Osteocyte (in vitro differentiated cells): ENCODE measurements around the gene CASQ1. TPM values are rescaled to one million over a fixed set of nuclear protein-coding genes. Genes with fewer than 3 reads are reported as not detected.

Source experiments
- DNase-seq: peaks from one replicate; pipeline ENCODE4 v3.0.0; 2021; ENCODE audit warnings: mixed read lengths; ENCODE audit not compliant: unreplicated experiment; ENCODE audit errors: extremely low spot score
- H3K27ac Mint-ChIP-seq: one replicate; pipeline ENCODE4 v1.8.0; 2021; ENCODE audit warnings: mild to moderate bottlenecking, mixed read lengths; ENCODE audit not compliant: unreplicated experiment
- H3K27me3 Mint-ChIP-seq: one replicate; pipeline ENCODE4 v1.8.0; 2021; ENCODE audit warnings: mixed read lengths; ENCODE audit not compliant: unreplicated experiment
- H3K36me3 Mint-ChIP-seq: one replicate; pipeline ENCODE4 v1.8.0; 2021; ENCODE audit warnings: mixed read lengths; ENCODE audit not compliant: unreplicated experiment
- H3K4me1 Mint-ChIP-seq: one replicate; pipeline ENCODE4 v1.8.0; 2021; ENCODE audit warnings: mixed read lengths; ENCODE audit not compliant: unreplicated experiment
- H3K4me3 Mint-ChIP-seq: one replicate; pipeline ENCODE4 v1.8.0; 2021; ENCODE audit warnings: mild to moderate bottlenecking, moderate library complexity, mixed read lengths; ENCODE audit not compliant: unreplicated experiment
- H3K9me3 Mint-ChIP-seq: one replicate; pipeline ENCODE4 v1.8.0; 2021; ENCODE audit warnings: mixed read lengths; ENCODE audit not compliant: unreplicated experiment
- total RNA-seq: library from RNA; stranded (reverse); gene quantifications from 2 replicates; pipeline ENCODE4 v1.2.1, GENCODE V29; 2021
- TF ChIP-seq, protein P1 (sequence below): fragments of 200-600 bp; sonication (generic); IDR thresholded peaks from 2 replicates; pipeline ENCODE4 v1.5.0; 2021; ENCODE audit warnings: antibody characterized with exemption, mild to moderate bottlenecking, moderate library complexity

Gene CASQ1
- total RNA-seq, 1 donor from 2014 or later = not detected

DNA sequence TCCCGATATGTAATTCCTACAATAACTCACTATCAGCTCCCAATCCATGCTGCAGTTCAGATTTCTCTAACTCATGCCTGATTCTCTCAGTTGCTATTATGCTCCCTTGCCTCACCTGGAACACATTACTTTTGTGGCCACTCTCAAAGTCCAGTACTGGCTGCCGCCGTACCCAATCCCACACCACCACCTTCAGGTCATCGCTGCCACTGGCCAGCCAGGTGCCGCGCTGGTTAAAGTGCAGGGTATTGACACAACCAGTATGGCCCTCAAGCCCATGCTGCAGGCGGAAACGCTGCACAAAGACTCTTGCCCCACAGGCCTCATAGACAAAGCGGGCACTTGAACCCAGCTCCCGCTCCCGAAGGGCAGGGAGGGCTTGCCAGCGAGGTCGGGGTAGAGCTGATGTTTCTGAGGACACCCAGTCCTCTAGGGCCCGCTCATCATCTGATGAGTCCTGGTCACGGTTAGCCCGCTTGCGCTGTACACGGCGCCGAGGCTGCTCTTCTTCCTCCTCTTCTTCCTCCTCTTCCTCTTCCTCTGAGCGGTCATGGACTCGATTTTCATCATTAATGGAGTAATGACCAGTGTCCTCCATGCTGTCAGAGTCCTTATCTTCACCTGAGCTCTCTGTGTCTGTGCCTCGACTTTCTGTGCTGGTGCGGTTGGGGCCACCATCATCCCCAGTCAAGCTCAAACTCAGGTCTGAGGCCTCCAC lies 49.4 kb downstream of the CASQ1 start:
- H3K4me1 Mint-ChIP-seq = peaks cover 10% of the 10 kb centered on the region
- H3K4me3 Mint-ChIP-seq = no peak overlapping the region
- no peaks in the 10 kb centered on the region for H3K9me3 Mint-ChIP-seq
- H3K36me3 Mint-ChIP-seq = peaks cover 27% of the 10 kb centered on the region
- no peak for DNase-seq
- H3K27me3 Mint-ChIP-seq = no peaks in the 10 kb centered on the region
- H3K27ac Mint-ChIP-seq = no peak overlapping the region
- TF ChIP-seq, protein P1, sequence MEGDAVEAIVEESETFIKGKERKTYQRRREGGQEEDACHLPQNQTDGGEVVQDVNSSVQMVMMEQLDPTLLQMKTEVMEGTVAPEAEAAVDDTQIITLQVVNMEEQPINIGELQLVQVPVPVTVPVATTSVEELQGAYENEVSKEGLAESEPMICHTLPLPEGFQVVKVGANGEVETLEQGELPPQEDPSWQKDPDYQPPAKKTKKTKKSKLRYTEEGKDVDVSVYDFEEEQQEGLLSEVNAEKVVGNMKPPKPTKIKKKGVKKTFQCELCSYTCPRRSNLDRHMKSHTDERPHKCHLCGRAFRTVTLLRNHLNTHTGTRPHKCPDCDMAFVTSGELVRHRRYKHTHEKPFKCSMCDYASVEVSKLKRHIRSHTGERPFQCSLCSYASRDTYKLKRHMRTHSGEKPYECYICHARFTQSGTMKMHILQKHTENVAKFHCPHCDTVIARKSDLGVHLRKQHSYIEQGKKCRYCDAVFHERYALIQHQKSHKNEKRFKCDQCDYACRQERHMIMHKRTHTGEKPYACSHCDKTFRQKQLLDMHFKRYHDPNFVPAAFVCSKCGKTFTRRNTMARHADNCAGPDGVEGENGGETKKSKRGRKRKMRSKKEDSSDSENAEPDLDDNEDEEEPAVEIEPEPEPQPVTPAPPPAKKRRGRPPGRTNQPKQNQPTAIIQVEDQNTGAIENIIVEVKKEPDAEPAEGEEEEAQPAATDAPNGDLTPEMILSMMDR = no peak

DNA sequence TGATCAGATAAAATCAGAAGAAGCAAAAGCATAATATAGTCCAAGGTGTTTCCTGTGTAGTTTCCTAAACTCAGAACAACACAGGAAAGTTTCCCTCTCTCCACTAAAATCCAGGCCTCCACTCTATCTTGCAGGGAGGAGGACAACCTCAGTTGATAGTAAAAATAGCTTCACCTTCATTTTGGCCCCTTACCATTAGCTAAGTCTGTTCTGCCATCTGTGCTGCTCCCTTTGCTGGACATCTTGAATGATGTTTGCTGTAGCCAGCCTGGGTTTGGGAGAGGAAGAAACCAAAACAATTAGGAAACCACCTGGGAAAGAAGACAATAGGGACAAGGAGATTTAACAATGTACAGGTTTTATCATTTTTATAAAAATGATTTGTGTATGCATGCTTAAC lies 53.4 kb downstream of the CASQ1 start:
- H3K4me1 Mint-ChIP-seq = peaks cover 34% of the 10 kb centered on the region
- no peaks in the 10 kb centered on the region for H3K9me3 Mint-ChIP-seq
- H3K4me3 Mint-ChIP-seq = no peak overlapping the region
- TF ChIP-seq, protein P1 = no peak
- peaks cover 20% of the 10 kb centered on the region for H3K36me3 Mint-ChIP-seq
- H3K27ac Mint-ChIP-seq = peak overlapping the region; percentile 9
- H3K27me3 Mint-ChIP-seq = no peaks in the 10 kb centered on the region
- no peak for DNase-seq

DNA sequence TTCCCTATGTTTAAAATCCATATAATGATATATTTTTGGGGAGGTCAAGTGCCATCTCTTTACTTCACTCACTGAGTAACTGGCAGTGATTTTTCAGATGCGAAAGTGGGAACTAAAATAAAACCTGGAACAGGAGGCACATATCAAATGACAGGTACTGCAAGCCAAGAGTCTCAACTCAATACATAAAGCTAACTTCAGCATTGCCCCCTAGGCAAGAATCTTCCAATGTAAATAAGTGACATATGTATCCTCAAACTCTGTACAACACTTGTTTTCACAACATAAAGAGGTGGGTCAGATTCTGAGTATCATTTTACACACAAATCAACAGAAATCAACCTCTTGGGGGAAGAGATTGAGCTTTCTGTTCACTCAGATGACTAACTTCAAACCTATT lies 53.8 kb downstream of the CASQ1 start:
- Mint-ChIP-seq H3K4me3 (no peak overlapping the region), H3K27ac (peak overlapping the region; percentile 43), H3K4me1 (peaks cover 34% of the 10 kb centered on the region), H3K9me3 (no peaks in the 10 kb centered on the region), H3K36me3 (peaks cover 16% of the 10 kb centered on the region), H3K27me3 (no peaks in the 10 kb centered on the region)
- no peak for DNase-seq
- TF ChIP-seq, protein P1 = no peak

DNA sequence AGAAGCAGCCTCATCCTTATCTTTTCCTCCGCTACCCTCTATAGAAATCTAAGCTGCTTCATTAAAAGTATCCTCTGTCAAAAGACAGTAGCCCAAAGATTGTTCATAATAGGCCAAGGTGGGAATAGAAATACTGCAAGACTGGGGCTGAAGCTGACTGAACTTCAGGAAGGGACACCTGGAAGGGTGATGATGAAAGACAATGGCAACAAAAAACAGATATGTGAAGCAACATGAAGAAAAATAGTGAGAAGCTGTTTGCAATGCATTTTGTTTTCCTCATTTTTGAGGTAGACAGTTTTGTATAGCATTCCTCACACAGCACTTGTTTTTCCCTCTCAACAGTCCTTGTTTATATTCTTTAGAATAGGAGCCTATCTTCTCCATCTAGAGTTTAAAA lies 55.1 kb downstream of the CASQ1 start:
- no peak for DNase-seq
- Mint-ChIP-seq H3K9me3 (no peaks in the 10 kb centered on the region), H3K4me1 (peaks cover 38% of the 10 kb centered on the region), H3K36me3 (peaks cover 7% of the 10 kb centered on the region), H3K4me3 (no peak overlapping the region), H3K27me3 (no peaks in the 10 kb centered on the region), H3K27ac (peak overlapping the region; percentile 59)
- TF ChIP-seq, protein P1 = no peak

DNA sequence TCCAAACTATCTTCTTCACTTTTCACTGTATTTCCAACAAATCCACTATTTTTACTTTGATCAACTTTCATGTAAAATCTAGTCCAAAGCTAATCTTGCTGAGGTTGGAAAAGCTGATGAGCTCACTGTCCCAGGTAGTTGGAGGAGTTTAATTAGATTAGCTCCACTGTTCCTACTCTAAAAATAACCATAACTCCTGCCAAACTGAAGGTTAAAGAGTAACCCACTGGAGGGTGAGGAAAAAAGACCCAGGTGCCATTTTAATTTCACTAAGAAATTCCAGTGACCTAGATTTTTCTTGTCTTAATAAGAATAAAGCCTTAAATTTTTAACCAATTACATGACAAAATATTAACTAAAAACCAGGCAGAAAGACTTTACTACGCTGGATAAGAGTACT lies 56.7 kb downstream of the CASQ1 start:
- no peak overlapping the region for H3K4me3 Mint-ChIP-seq
- peaks cover 8% of the 10 kb centered on the region for H3K36me3 Mint-ChIP-seq
- H3K4me1 Mint-ChIP-seq = peaks cover 39% of the 10 kb centered on the region
- TF ChIP-seq, protein P1 = no peak
- no peak overlapping the region for H3K27ac Mint-ChIP-seq
- DNase-seq = no peak
- H3K9me3 Mint-ChIP-seq = no peaks in the 10 kb centered on the region
- no peaks in the 10 kb centered on the region for H3K27me3 Mint-ChIP-seq
